GM23248 (cell line): Measurements from ENCODE around the gene KCNC3. TPM values are rescaled to one million over a fixed set of nuclear protein-coding genes. Genes with fewer than 3 reads are reported as not detected.

Source experiments
- DNase-seq: peaks from one replicate; pipeline ENCODE4 v3.0.0-alpha.2; 2015
- H2AFZ ChIP-seq: fragments of 200-600 bp; sonication (generic); 2 replicates; pipeline ENCODE4 v1.6.1; 2016; ENCODE audit warnings: antibody characterized with exemption
- H3F3A ChIP-seq: fragments of 200-600 bp; sonication (generic); 2 replicates; pipeline ENCODE4 v1.6.1; 2016; ENCODE audit warnings: mild to moderate bottlenecking, antibody characterized with exemption, mixed run types; ENCODE audit not compliant: insufficient read depth
- H3K27ac ChIP-seq: fragments of 200-600 bp; sonication (generic); 2 replicates; pipeline ENCODE4 v1.5.1; 2016; ENCODE audit warnings: mild to moderate bottlenecking
- H3K27me3 ChIP-seq: fragments of 200-600 bp; sonication (generic); replicated peaks from 2 replicates; pipeline ENCODE4 v1.6.1; 2016; ENCODE audit warnings: mild to moderate bottlenecking; ENCODE audit not compliant: insufficient read depth
- H3K36me3 ChIP-seq: fragments of 200-600 bp; sonication (generic); 2 replicates; pipeline ENCODE4 v1.6.1; 2016; ENCODE audit warnings: low read depth, mild to moderate bottlenecking
- H3K4me1 ChIP-seq: fragments of 200-600 bp; sonication (generic); 2 replicates; pipeline ENCODE4 v1.6.1; 2016; ENCODE audit warnings: mild to moderate bottlenecking; ENCODE audit not compliant: insufficient read depth
- H3K4me2 ChIP-seq: fragments of 200-600 bp; sonication (generic); one replicate; pipeline ENCODE4 v1.6.1; 2016; ENCODE audit warnings: mild to moderate bottlenecking; ENCODE audit not compliant: unreplicated experiment
- H3K4me3 ChIP-seq: fragments of 200-600 bp; sonication (generic); 2 replicates; pipeline ENCODE4 v1.5.1; 2016; ENCODE audit warnings: mild to moderate bottlenecking
- H3K79me2 ChIP-seq: fragments of 200-600 bp; sonication (generic); 2 replicates; pipeline ENCODE4 v1.6.1; 2016; ENCODE audit warnings: mild to moderate bottlenecking; ENCODE audit not compliant: insufficient read depth
- H3K9ac ChIP-seq: fragments of 200-600 bp; sonication (generic); 2 replicates; pipeline ENCODE4 v1.6.1; 2016; ENCODE audit warnings: mild to moderate bottlenecking
- H3K9me2 ChIP-seq: fragments of 200-600 bp; sonication (generic); 2 replicates; pipeline ENCODE4 v1.6.1; 2016; ENCODE audit warnings: mixed run types, mild to moderate bottlenecking, moderate library complexity; ENCODE audit not compliant: insufficient read depth
- H3K9me3 ChIP-seq: fragments of 200-600 bp; sonication (generic); one replicate; pipeline ENCODE4 v1.6.1; 2017; ENCODE audit warnings: low read depth
- H4K20me1 ChIP-seq: fragments of 200-600 bp; sonication (generic); 2 replicates; pipeline ENCODE4 v1.6.0; 2016; ENCODE audit not compliant: insufficient read depth
- EZH2 ChIP-seq: fragments of 200-600 bp; sonication (generic); IDR thresholded peaks from 2 replicates; pipeline ENCODE4 v1.6.1; 2018; ENCODE audit warnings: antibody characterized with exemption, mild to moderate bottlenecking; ENCODE audit not compliant: insufficient read depth, poor library complexity, severe bottlenecking
- EZH2phosphoT487 ChIP-seq: fragments of 200-600 bp; sonication (generic); IDR thresholded peaks from 2 replicates; pipeline ENCODE4 v1.6.1; 2018; ENCODE audit warnings: antibody characterized with exemption, moderate library complexity, mild to moderate bottlenecking, low read depth; ENCODE audit not compliant: insufficient read depth
- WGBS, 2 experiments: methylation state at CpG; one replicate each; pipeline ENCODE4 v1.1.6; 2015 to 2017; ENCODE audit warnings: low lambda C conversion rate in 2 of 2, low coverage in 1 of 2; ENCODE audit errors: missing lambda C conversion rate in 2 of 2; 5-methylcytosine and 5-hydroxymethylcytosine counted together
- in situ Hi-C: fragments of 300-500 bp; cut with MboI; formaldehyde crosslinking; loops from 2 replicates; pipeline ENCODE4 v1.15.0; 2020
- polyA plus RNA-seq: library from polyadenylated mRNA; unstranded; fragments of >200 nt; fragmentation: Nextera tagmentation; extraction: Ambion mirVana; gene quantifications from 2 replicates; pipeline ENCODE4 v1.2.1, GENCODE V29; 2016
- total RNA-seq: library from RNA; depleted of rRNA; stranded (reverse); fragments of >200 nt; shearing (Covaris generic); gene quantifications from 2 replicates; pipeline ENCODE4 v1.2.3, GENCODE V29; 2014

KCNC3 gene
- total and polyA plus RNA-seq, 2 experiments from 2014 or later: under 0.01 to 0.04 TPM

GRCh38 chr19:50277966-50278580 is 51.1 kb downstream of the KCNC3 start:
- TF ChIP-seq EZH2phosphoT487 (no peak), EZH2 (no peak)
- Histone ChIP-seq H3K9me2 (no peaks in the 10 kb centered on the region), H3K4me1 (no peaks in the 10 kb centered on the region), H3K79me2 (no peaks in the 10 kb centered on the region), H3K4me3 (no peak overlapping the region), H3K27ac (no peak overlapping the region), H3K9me3 (no peaks in the 10 kb centered on the region), H2AFZ (no peak overlapping the region), H3K36me3 (no peaks in the 10 kb centered on the region), H3F3A (no peaks in the 10 kb centered on the region), H3K9ac (no peak overlapping the region), H4K20me1 (no peaks in the 10 kb centered on the region), H3K27me3 (0 out of 2 replicates have a peak, but pooled peaks cover 3% of the 10 kb centered on the region), H3K4me2 (no peak overlapping the region)
- WGBS, 2 experiments: 47 to 57% methylated on average over 14 of the region's 14 CpGs
- in situ Hi-C loops: no loop called here
- no peak for DNase-seq

GRCh38 chr19:50276370-50277063 is 52.7 kb downstream of the KCNC3 start:
- Histone ChIP-seq H3K9me3 (no peaks in the 10 kb centered on the region), H3K27ac (no peak overlapping the region), H3F3A (no peaks in the 10 kb centered on the region), H3K79me2 (no peaks in the 10 kb centered on the region), H3K9me2 (no peaks in the 10 kb centered on the region), H3K9ac (no peak overlapping the region), H2AFZ (no peak overlapping the region), H3K4me2 (no peak overlapping the region), H3K27me3 (0 out of 2 replicates have a peak, but pooled peaks cover 3% of the 10 kb centered on the region), H3K36me3 (no peaks in the 10 kb centered on the region), H4K20me1 (no peaks in the 10 kb centered on the region), H3K4me1 (no peaks in the 10 kb centered on the region), H3K4me3 (no peak overlapping the region)
- no peak for TF ChIP-seq EZH2phosphoT487
- TF ChIP-seq EZH2: no peak
- WGBS, 2 experiments: 54 to 59% methylated on average over 5 to 15 of the region's 15 CpGs
- DNase-seq: no peak
- in situ Hi-C loops: no loop called here

GRCh38 chr19:50275577-50276368 is 53.4 kb downstream of the KCNC3 start:
- in situ Hi-C loops: no loop called here
- H3K27ac ChIP-seq: no peak overlapping the region
- no peaks in the 10 kb centered on the region for H3K4me1 ChIP-seq
- TF ChIP-seq EZH2: no peak
- no peak for TF ChIP-seq EZH2phosphoT487
- no peaks in the 10 kb centered on the region for H3K79me2 ChIP-seq
- no peaks in the 10 kb centered on the region for H4K20me1 ChIP-seq
- DNase-seq: no peak
- WGBS, 2 experiments: 43 to 50% methylated on average over 25 to 26 of the region's 26 CpGs
- no peak overlapping the region for H3K9ac ChIP-seq
- H3K9me3 ChIP-seq: no peaks in the 10 kb centered on the region
- H3K27me3 ChIP-seq: 0 out of 2 replicates have a peak, but pooled peaks cover 2% of the 10 kb centered on the region
- H3K36me3 ChIP-seq: no peaks in the 10 kb centered on the region
- no peak overlapping the region for H2AFZ ChIP-seq
- H3F3A ChIP-seq: no peaks in the 10 kb centered on the region
- no peak overlapping the region for H3K4me2 ChIP-seq
- no peak overlapping the region for H3K4me3 ChIP-seq
- no peaks in the 10 kb centered on the region for H3K9me2 ChIP-seq

GRCh38 chr19:50273821-50274220 is 55.4 kb downstream of the KCNC3 start:
- no peak overlapping the region for H3K4me2 ChIP-seq
- no peaks in the 10 kb centered on the region for H3K9me3 ChIP-seq
- no peaks in the 10 kb centered on the region for H3K9me2 ChIP-seq
- no peaks in the 10 kb centered on the region for H3K36me3 ChIP-seq
- H3K4me1 ChIP-seq: no peaks in the 10 kb centered on the region
- WGBS, 2 experiments: 43 to 44% methylated on average over 7 of the region's 7 CpGs
- no peaks in the 10 kb centered on the region for H4K20me1 ChIP-seq
- no peak overlapping the region for H2AFZ ChIP-seq
- H3K9ac ChIP-seq: no peak overlapping the region
- TF ChIP-seq EZH2 (no peak), EZH2phosphoT487 (no peak)
- H3K27me3 ChIP-seq: no peaks in the 10 kb centered on the region
- H3K4me3 ChIP-seq: no peak overlapping the region
- H3K27ac ChIP-seq: no peak overlapping the region
- H3F3A ChIP-seq: no peaks in the 10 kb centered on the region
- in situ Hi-C loops: no loop called here
- no peaks in the 10 kb centered on the region for H3K79me2 ChIP-seq
- no peak for DNase-seq
